Right lobe of liver (tissue), 6 donors: ENCODE results near the gene SOHLH1. TPM values are rescaled to one million over a fixed set of nuclear protein-coding genes. Genes with fewer than 3 reads are reported as not detected.
"Not testable (repeated sequence)": the region's sequence is repeated elsewhere in the genome, so short reads cannot be mapped to it uniquely, and the experiment has no call there.

Experiments used
- ATAC-seq, 4 donors: fragments of 200-7000 bp; cut with Tn5 transposase; one replicate each; pipeline ENCODE4 v1.9.1; 2020; ENCODE audit warnings: mild to moderate bottlenecking in 4 of 4, moderate library complexity in 4 of 4
- DNase-seq, 3 donors: peaks; one replicate each; pipeline ENCODE4 v3.0.0-alpha.2; 2020
- H3K27ac ChIP-seq, 3 donors: fragments of 200-600 bp; one replicate each; pipeline ENCODE4 v1.8.0; 2022
- H3K27me3 ChIP-seq, 2 donors: fragments of 200-600 bp; one replicate each; pipeline ENCODE4 v1.8.0; 2022
- H3K36me3 ChIP-seq, 4 donors: fragments of 200-600 bp; sonication (generic) in 1 of 4; one replicate each; pipeline versions ENCODE4 v1.5.1 to v1.8.0; 2017 to 2022; ENCODE audit warnings: control low read depth in 1 of 4
- H3K4me1 ChIP-seq, 4 donors: fragments of 200-600 bp; sonication (generic) in 1 of 4; one replicate each; pipeline versions ENCODE4 v1.5.1 to v1.8.0; 2017 to 2022; ENCODE audit warnings: control low read depth in 1 of 4
- H3K4me3 ChIP-seq, 3 donors: fragments of 200-600 bp; one replicate each; pipeline ENCODE4 v1.8.0; 2022
- H3K9me3 ChIP-seq, 4 donors: fragments of 200-600 bp; sonication (generic) in 1 of 4; one replicate each; pipeline versions ENCODE4 v1.5.1 to v1.8.0; 2017 to 2022; ENCODE audit warnings: control low read depth in 1 of 4
- CTCF ChIP-seq, 4 donors: fragments of 200-600 bp in 3 of 4; fragments of 450-650 bp in 1 of 4; IDR thresholded peaks; one replicate each; pipeline versions ENCODE4 v1.5.1 to v1.8.0; 2016 to 2022; ENCODE audit warnings: antibody characterized with exemption in 4 of 4, mild to moderate bottlenecking in 2 of 4
- POLR2A ChIP-seq: fragments of 450-650 bp; IDR thresholded peaks from one replicate; pipeline ENCODE4 v1.6.1; 2017; ENCODE audit warnings: antibody characterized with exemption, mild to moderate bottlenecking
- WGBS: methylation state at CpG from one replicate; pipeline ENCODE4 v1.1.6; 2018; ENCODE audit warnings: low coverage, low lambda C conversion rate; ENCODE audit not compliant: insufficient coverage; ENCODE audit errors: missing lambda C conversion rate; 5-methylcytosine and 5-hydroxymethylcytosine counted together
- intact Hi-C, 2 donors: fragments of 100-400 bp; cut with DNase I; formaldehyde crosslinking; loops; one replicate each; pipeline versions ENCODE4 v1.11.2 to v1.14.1; 2022
- total RNA-seq, 6 experiments: library from RNA; depleted of rRNA in 2 of 6; stranded (reverse); fragments of >200 nt in 2 of 6; fragmentation: NEBNext Ultra II Directional in 3 of 6; extraction: Animal tissue kit (Norgen Biotek cat#: 25700) in 3 of 6; gene quantifications; one replicate each; pipeline versions ENCODE4 v1.1.0 to v1.2.4, GENCODE V29; 2016 to 2023
- donor health status: DM: no; HTN: yes; CAD: no.
- donor health status: DM: no; HTN: no; CAD: no.
- donor health status: DM: no; HTN: no; CAD: no.
- donor health status: DM: no; HTN: yes; CAD: no.
- donor health status: DM: no; HTN: yes; CAD: no.

Gene SOHLH1
- total RNA-seq, 6 experiments from 2014 or later, result not detected

GRCh38 chr9:135673941-135674340 is 25.3 kb downstream of the SOHLH1 start:
- no peak for DNase-seq
- no peaks in the 10 kb centered on the region for H3K36me3 ChIP-seq
- no peaks in the 10 kb centered on the region for H3K9me3 ChIP-seq
- TF ChIP-seq CTCF (IDR thresholded peaks at IDR 0.05) (no peak), POLR2A (no peak)
- no peaks in the 10 kb centered on the region for H3K4me1 ChIP-seq
- H3K27ac ChIP-seq, result no peak overlapping the region
- no peak for ATAC-seq
- intact Hi-C loops, result no loop called here
- no peak overlapping the region for H3K4me3 ChIP-seq
- WGBS, result 70% methylated on average over 5 of the region's 8 CpGs
- H3K27me3 ChIP-seq, result no peaks in the 10 kb centered on the region

- intact Hi-C loops, H3K27ac ChIP-seq, H3K4me1 ChIP-seq, H3K36me3 ChIP-seq, H3K27me3 ChIP-seq, H3K9me3 ChIP-seq, ATAC-seq, H3K4me3 ChIP-seq: not testable (repeated sequence)
- WGBS, result 77% methylated on average over 7 of the region's 7 CpGs
- DNase-seq, result peak in 1 of 3 donors; percentile 5
Measured at GRCh38 chr9:135672786-135673185, 26.5 kb downstream of the SOHLH1 start.

GRCh38 chr9:135671591-135672041 is 27.7 kb downstream of the SOHLH1 start:
- intact Hi-C loops, result no loop called here
- 46% methylated on average over 6 of the region's 17 CpGs for WGBS
- DNase-seq (peak in 1 of 3 donors; percentile 29), ATAC-seq (no peak)
- TF ChIP-seq CTCF (IDR thresholded peaks at IDR 0.05) (no peak), POLR2A (no peak)
- no peaks in the 10 kb centered on the region for H3K27me3 ChIP-seq
- no peaks in the 10 kb centered on the region for H3K9me3 ChIP-seq
- H3K27ac ChIP-seq, result no peak overlapping the region
- no peaks in the 10 kb centered on the region for H3K36me3 ChIP-seq
- no peak overlapping the region for H3K4me3 ChIP-seq
- H3K4me1 ChIP-seq, result no peaks in the 10 kb centered on the region

- H3K36me3 ChIP-seq, result no peaks in the 10 kb centered on the region
- ATAC-seq, result no peak
- 13% methylated on average over 3 of the region's 41 CpGs for WGBS
- intact Hi-C loops, result no loop called here
- TF ChIP-seq POLR2A, result no peak
- DNase-seq, result peak in 2 of 3 donors; percentile 38 to 49
- no peaks in the 10 kb centered on the region for H3K9me3 ChIP-seq
- H3K27me3 ChIP-seq, result no peaks in the 10 kb centered on the region
- no peaks in the 10 kb centered on the region for H3K4me1 ChIP-seq
- no peak overlapping the region for H3K4me3 ChIP-seq
- no peak overlapping the region for H3K27ac ChIP-seq
Measured at GRCh38 chr9:135670721-135671590, 28.3 kb downstream of the SOHLH1 start.

GRCh38 chr9:135669616-135670285 is 29.5 kb downstream of the SOHLH1 start:
- Histone ChIP-seq H3K4me1 (no peaks in the 10 kb centered on the region), H3K27ac (no peak overlapping the region), H3K4me3 (no peak overlapping the region), H3K36me3 (no peaks in the 10 kb centered on the region), H3K9me3 (no peaks in the 10 kb centered on the region), H3K27me3 (no peaks in the 10 kb centered on the region)
- peak in 2 of 3 donors; percentile 34 to 39 for DNase-seq
- ATAC-seq, result no peak
- no CpG with 5 or more reads among the region's 9 CpGs for WGBS
- intact Hi-C loops, result no loop called here
- TF ChIP-seq CTCF (IDR thresholded peaks at IDR 0.05), result no peak
- TF ChIP-seq POLR2A, result no peak

- DNase-seq, H3K4me1 ChIP-seq, H3K9me3 ChIP-seq, intact Hi-C loops, H3K27me3 ChIP-seq, H3K27ac ChIP-seq, H3K4me3 ChIP-seq, ATAC-seq, H3K36me3 ChIP-seq: not testable (repeated sequence)
- 62% methylated on average over 5 of the region's 5 CpGs for WGBS
Measured at GRCh38 chr9:135669018-135669417, 30.3 kb downstream of the SOHLH1 start.
